ENCODE data around the gene MBL2.

The MBL2 gene

GRCh38 chr10:52805414-52806285, 33.1 kb upstream of the MBL2 start:
- TF ChIP-seq CTCF (conservative IDR thresholded peaks at IDR 0.05), result no peak
- H3K27ac ChIP-seq, result no peak overlapping the region

GRCh38 chr10:52801947-52802346, 29.4 kb upstream of the MBL2 start:
- no peak overlapping the region for H3K27ac ChIP-seq
- TF ChIP-seq CTCF (conservative IDR thresholded peaks at IDR 0.05), result no peak

GRCh38 chr10:52786098-52786497, 13.5 kb upstream of the MBL2 start:
- no peak overlapping the region for H3K27ac ChIP-seq
- TF ChIP-seq CTCF (conservative IDR thresholded peaks at IDR 0.05), result no peak

- TF ChIP-seq CTCF (conservative IDR thresholded peaks at IDR 0.05), result no peak
- H3K27ac ChIP-seq, result no peak overlapping the region
These were observed 12.8 kb upstream of the MBL2 start for GRCh38 chr10:52785418-52785817.

GRCh38 chr10:52783726-52784125, 11.1 kb upstream of the MBL2 start:
- no peak for TF ChIP-seq CTCF (conservative IDR thresholded peaks at IDR 0.05)

GRCh38 chr10:52782554-52782953, 10.0 kb upstream of the MBL2 start:
- H3K27ac ChIP-seq, result no peak overlapping the region
- TF ChIP-seq CTCF (conservative IDR thresholded peaks at IDR 0.05), result no peak

More at GRCh38 chr10:52783726-52784125, 11.1 kb upstream of the MBL2 start:
- no peak overlapping the region for H3K27ac ChIP-seq

GRCh38 chr10:52780391-52781155, 8.0 kb upstream of the MBL2 start:
- H3K27ac ChIP-seq, result no peak overlapping the region
- TF ChIP-seq CTCF (conservative IDR thresholded peaks at IDR 0.05), result peak; percentile 57
